Ishikawa (cell line): ENCODE measurements around the gene PTPN23.

Source experiments
- EP300 ChIP-seq: IDR thresholded peaks from 2 replicates; pipeline ENCODE4 v1.6.1; 2012; ENCODE audit warnings: borderline replicate concordance
- MAX ChIP-seq: IDR thresholded peaks from 2 replicates; pipeline ENCODE4 v1.6.1; 2012
- NFIC ChIP-seq: IDR thresholded peaks from 2 replicates; pipeline ENCODE4 v1.6.1; 2012
- REST ChIP-seq: IDR thresholded peaks from 2 replicates; pipeline ENCODE4 v1.6.1; 2012; ENCODE audit warnings: low read depth, mild to moderate bottlenecking
- TAF1 ChIP-seq: IDR thresholded peaks from 2 replicates; pipeline ENCODE4 v1.6.1; 2012; ENCODE audit warnings: low read depth, mild to moderate bottlenecking
- TEAD4 ChIP-seq: IDR thresholded peaks from 2 replicates; pipeline ENCODE4 v1.6.1; 2012
- YY1 ChIP-seq: IDR thresholded peaks from 2 replicates; pipeline ENCODE4 v1.6.1; 2012; ENCODE audit warnings: low read depth

GRCh38 chr3:47381317-47382157 lies 716 bp downstream of the PTPN23 start:
- no peak for TF ChIP-seq EP300
- TF ChIP-seq NFIC = no peak
- no peak for TF ChIP-seq YY1
- TF ChIP-seq TEAD4 = no peak
- TF ChIP-seq REST = no peak
- TF ChIP-seq TAF1 = peak; percentile 21; the same call in 1 of the 2 replicates
- no peak for TF ChIP-seq MAX
